GM12878 (cell line): ENCODE results near the gene YAP1. TPM values are rescaled to one million over a fixed set of nuclear protein-coding genes. Genes with fewer than 3 reads are reported as not detected.

Experiments
- ATAC-seq: fragments of 200-7000 bp; cut with Tn5 transposase; 3 replicates; pipeline ENCODE4 v1.9.1; 2020; ENCODE audit warnings: mild to moderate bottlenecking, moderate library complexity
- BruUV-seq: library from RNA; stranded (reverse); fragments of 400-500 nt; replicated peaks from 2 replicates; lab custom pipeline; 2021; lab: Mats Ljungman, UMichigan
- CTCF ChIA-PET: fragments of 300-600 bp; sonication (Branson Sonifier 250); formaldehyde crosslinking; extraction: SDS; loops from one replicate; lab custom pipeline; 2021; ENCODE audit warnings: inconsistent platforms; lab: Yijun Ruan, JAX
- POLR2A ChIA-PET: fragments of 350-600 bp; formaldehyde crosslinking; extraction: SDS; loops from one replicate; lab custom pipeline; 2021; ENCODE audit warnings: inconsistent platforms; lab: Charles Lee
- RAD21 ChIA-PET: fragments of 300-600 bp; sonication (Branson Sonifier 250); formaldehyde crosslinking; loops from one replicate; lab custom pipeline; 2023; ENCODE audit warnings: antibody characterized with exemption; ENCODE audit not compliant: unreplicated experiment; lab: Charles Lee
- SMC1A ChIA-PET: fragments of 300-600 bp; sonication (Branson Sonifier 250); formaldehyde crosslinking; loops from one replicate; lab custom pipeline; 2023; ENCODE audit not compliant: unreplicated experiment, uncharacterized antibody; lab: Charles Lee
- DNase-seq: peaks from one replicate; pipeline ENCODE4 v3.0.0-alpha.2; 2011; ENCODE audit warnings: low read depth, low spot score
- FAIRE-seq: peaks from 3 replicates; lab custom pipeline; 2011; peaks lifted over from hg19 to GRCh38; lab: Jason Lieb, UNC
- H2AFZ ChIP-seq: 2 replicates; pipeline ENCODE4 v1.6.0; 2011; ENCODE audit warnings: low read depth, low read length, control low read depth; ENCODE audit not compliant: control insufficient read depth
- H3K27ac ChIP-seq: 2 replicates; pipeline ENCODE4 v1.5.1; 2011; ENCODE audit warnings: control low read depth; ENCODE audit not compliant: control insufficient read depth, insufficient read depth
- H3K27me3 ChIP-seq, 2 experiments: replicated peaks in 1 of 2; 2 replicates each; pipeline versions ENCODE4 v1.6.0 to v1.6.1; 2011; ENCODE audit warnings: low read length in 1 of 2; ENCODE audit not compliant: control insufficient read depth in 2 of 2, insufficient read depth in 2 of 2
- H3K36me3 ChIP-seq, 2 experiments: 2 replicates each; pipeline ENCODE4 v1.5.1; 2011; ENCODE audit warnings: low read length in 1 of 2; ENCODE audit not compliant: control insufficient read depth in 2 of 2, insufficient read depth in 2 of 2
- H3K4me1 ChIP-seq: 2 replicates; pipeline ENCODE4 v1.6.1; 2011; ENCODE audit warnings: mild to moderate bottlenecking, low read length, moderate library complexity, mixed read lengths; ENCODE audit not compliant: control insufficient read depth, insufficient read depth
- H3K4me2 ChIP-seq: 2 replicates; pipeline ENCODE4 v1.6.0; 2011; ENCODE audit warnings: control low read depth; ENCODE audit not compliant: control insufficient read depth, insufficient read depth
- H3K4me3 ChIP-seq: fragments of 200-600 bp; sonication (generic); 2 replicates; pipeline ENCODE4 v1.5.1; 2016
- H3K79me2 ChIP-seq: 2 replicates; pipeline ENCODE4 v1.6.0; 2011; ENCODE audit warnings: low read length; ENCODE audit not compliant: control insufficient read depth, insufficient read depth
- H3K9ac ChIP-seq: 2 replicates; pipeline ENCODE4 v1.8.0; 2011; ENCODE audit warnings: low read length, control low read depth, mixed read lengths; ENCODE audit not compliant: control insufficient read depth, insufficient read depth
- H3K9me3 ChIP-seq: replicated peaks from 3 replicates; pipeline ENCODE4 v1.5.1; 2011; ENCODE audit warnings: mild to moderate bottlenecking, low read length; ENCODE audit not compliant: control insufficient read depth, insufficient read depth
- H4K20me1 ChIP-seq: 2 replicates; pipeline ENCODE4 v1.6.0; 2011; ENCODE audit not compliant: control insufficient read depth, insufficient read depth
- ASH2L ChIP-seq: fragments of 300-600, 200-600 bp; sonication (generic); IDR thresholded peaks from 2 replicates; pipeline ENCODE4 v1.6.1; 2017; ENCODE audit warnings: low read depth, mild to moderate bottlenecking, borderline replicate concordance
- CEBPB ChIP-seq, 2 experiments: fragments of 150-350 bp in 1 of 2; IDR thresholded peaks; 2 replicates each; pipeline ENCODE4 v1.6.1; 2012 to 2014; ENCODE audit warnings: low read depth in 2 of 2, low read length in 2 of 2, borderline replicate concordance in 1 of 2, inconsistent platforms in 1 of 2
- CHD4 ChIP-seq: fragments of 200-600 bp; sonication (generic); IDR thresholded peaks from 2 replicates; pipeline ENCODE4 v1.6.1; 2016; ENCODE audit warnings: mild to moderate bottlenecking
- CREB1 ChIP-seq: IDR thresholded peaks from 2 replicates; pipeline ENCODE4 v1.6.1; 2012; ENCODE audit warnings: low read depth, mild to moderate bottlenecking, inconsistent platforms
- FOXM1 ChIP-seq: IDR thresholded peaks from 2 replicates; pipeline ENCODE4 v1.6.1; 2012; ENCODE audit warnings: low read depth, mild to moderate bottlenecking, inconsistent platforms, low read length, moderate library complexity
- IKZF1 ChIP-seq: fragments of 450-650 bp; conservative IDR thresholded peaks from 2 replicates; pipeline ENCODE4 v1.6.1; 2017; ENCODE audit warnings: antibody characterized with exemption, mild to moderate bottlenecking
- NFIC ChIP-seq: IDR thresholded peaks from 2 replicates; pipeline ENCODE4 v1.6.1; 2012; ENCODE audit warnings: low read depth, mild to moderate bottlenecking, inconsistent platforms, low read length, moderate library complexity
- RCOR1 ChIP-seq: conservative IDR thresholded peaks from 2 replicates; pipeline ENCODE4 v1.6.1; 2012; ENCODE audit warnings: low read depth, low read length, improper control_type of control experiment
- RFX5 ChIP-seq: IDR thresholded peaks from 2 replicates; pipeline ENCODE4 v1.6.1; 2011; ENCODE audit warnings: low read depth, low read length, improper control_type of control experiment
- TCF12 ChIP-seq: IDR thresholded peaks from 2 replicates; pipeline ENCODE4 v1.6.1; 2011; ENCODE audit warnings: low read depth, mild to moderate bottlenecking, low read length
- ZNF622 ChIP-seq: fragments of 450-650 bp; IDR thresholded peaks from 2 replicates; pipeline ENCODE4 v1.6.1; 2017; ENCODE audit warnings: mild to moderate bottlenecking, inconsistent platforms
- WGBS: methylation state at CpG from one replicate; pipeline ENCODE4 v1.1.6; 2016; ENCODE audit warnings: low lambda C conversion rate; ENCODE audit not compliant: insufficient replicate concordance, insufficient coverage; ENCODE audit errors: missing lambda C conversion rate; 5-methylcytosine and 5-hydroxymethylcytosine counted together
- in situ Hi-C: fragments of 300-500 bp; cut with MboI; formaldehyde crosslinking; loops from 9 replicates; pipeline ENCODE4 v1.14.3; 2018; ENCODE audit warnings: mixed read lengths
- intact Hi-C: fragments of 100-400 bp; cut with micrococcal nuclease; formaldehyde crosslinking; loops from one replicate; pipeline ENCODE4 v1.14.2; 2022; ENCODE audit not compliant: unreplicated experiment
- polyA plus RNA-seq, 11 experiments: library from polyadenylated mRNA; depleted of rRNA in 4 of 11; unstranded in 6 of 11; stranded (reverse) in 5 of 11; fragments of >200 nt; fragmentation: Nextera tagmentation in 4 of 11; fragmentation: Illumina TruSeq in 1 of 11; extraction: Ambion mirVana in 4 of 11; extraction: Trizol in 1 of 11; gene quantifications; 1 replicate in 1 of 11; 2 replicates in 10 of 11; pipeline versions ENCODE4 v1.2.1 to v1.2.3, GENCODE V29; 2011 to 2016; ENCODE audit warnings: inconsistent platforms in 2 of 11, missing spikeins in 2 of 11, low read depth in 1 of 11
- total RNA-seq, 4 experiments: library from RNA; depleted of rRNA in 3 of 4; stranded (reverse); fragments of >200 nt in 3 of 4; fragmentation: Illumina TruSeq in 1 of 4; extraction: Trizol in 1 of 4; gene quantifications; 2 replicates each; pipeline versions ENCODE4 v1.2.1 to v1.2.3, GENCODE V29; 2013 to 2021
- TF ChIP-seq, protein P1 (sequence below): fragments of 450-650 bp; formaldehyde crosslinking; IDR thresholded peaks from 2 replicates; pipeline ENCODE4 v1.5.0; 2022; ENCODE audit warnings: mild to moderate bottlenecking, missing genetic modification characterization

YAP1 gene
- total and polyA plus RNA-seq, 10 of the 15 experiments (the other 5 are each of a cell fraction or from before 2014, with no cell fraction given): 0.03 to 0.33 (median 0.10) TPM; not detected in 6

DNA sequence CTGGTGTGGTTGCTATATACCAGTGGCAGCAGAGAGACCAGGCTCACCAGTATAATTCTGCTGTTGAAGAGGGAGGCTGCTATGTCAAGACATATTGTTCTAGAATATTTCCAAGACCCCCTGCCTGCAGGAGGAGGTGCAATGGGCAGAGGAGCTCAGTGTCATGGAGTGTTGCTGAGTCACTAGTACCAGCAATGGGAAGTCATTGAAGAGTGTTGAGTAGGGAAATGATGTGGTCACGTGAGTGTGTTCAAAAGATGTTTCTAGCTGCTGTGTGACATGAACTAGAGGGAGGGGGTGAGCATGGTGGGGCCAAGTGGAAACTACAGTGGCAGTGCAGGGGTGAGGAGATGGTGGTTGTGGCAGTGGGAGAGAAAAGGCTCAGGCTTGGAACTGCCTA lies 130.8 kb downstream of the YAP1 start (continued):
- TF ChIP-seq, protein P1, sequence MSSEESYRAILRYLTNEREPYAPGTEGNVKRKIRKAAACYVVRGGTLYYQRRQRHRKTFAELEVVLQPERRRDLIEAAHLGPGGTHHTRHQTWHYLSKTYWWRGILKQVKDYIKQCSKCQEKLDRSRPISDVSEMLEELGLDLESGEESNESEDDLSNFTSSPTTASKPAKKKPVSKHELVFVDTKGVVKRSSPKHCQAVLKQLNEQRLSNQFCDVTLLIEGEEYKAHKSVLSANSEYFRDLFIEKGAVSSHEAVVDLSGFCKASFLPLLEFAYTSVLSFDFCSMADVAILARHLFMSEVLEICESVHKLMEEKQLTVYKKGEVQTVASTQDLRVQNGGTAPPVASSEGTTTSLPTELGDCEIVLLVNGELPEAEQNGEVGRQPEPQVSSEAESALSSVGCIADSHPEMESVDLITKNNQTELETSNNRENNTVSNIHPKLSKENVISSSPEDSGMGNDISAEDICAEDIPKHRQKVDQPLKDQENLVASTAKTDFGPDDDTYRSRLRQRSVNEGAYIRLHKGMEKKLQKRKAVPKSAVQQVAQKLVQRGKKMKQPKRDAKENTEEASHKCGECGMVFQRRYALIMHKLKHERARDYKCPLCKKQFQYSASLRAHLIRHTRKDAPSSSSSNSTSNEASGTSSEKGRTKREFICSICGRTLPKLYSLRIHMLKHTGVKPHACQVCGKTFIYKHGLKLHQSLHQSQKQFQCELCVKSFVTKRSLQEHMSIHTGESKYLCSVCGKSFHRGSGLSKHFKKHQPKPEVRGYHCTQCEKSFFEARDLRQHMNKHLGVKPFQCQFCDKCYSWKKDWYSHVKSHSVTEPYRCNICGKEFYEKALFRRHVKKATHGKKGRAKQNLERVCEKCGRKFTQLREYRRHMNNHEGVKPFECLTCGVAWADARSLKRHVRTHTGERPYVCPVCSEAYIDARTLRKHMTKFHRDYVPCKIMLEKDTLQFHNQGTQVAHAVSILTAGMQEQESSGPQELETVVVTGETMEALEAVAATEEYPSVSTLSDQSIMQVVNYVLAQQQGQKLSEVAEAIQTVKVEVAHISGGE (CRISPR knock-in tag): no peak
- no peak for TF ChIP-seq TCF12
- TF ChIP-seq NFIC: no peak
- TF ChIP-seq RCOR1: no peak
- no peak for TF ChIP-seq RFX5
- TF ChIP-seq FOXM1: no peak
- TF ChIP-seq CHD4: no peak
- no peak for TF ChIP-seq IKZF1
- TF ChIP-seq, all 136 proteins: peak for 0

DNA sequence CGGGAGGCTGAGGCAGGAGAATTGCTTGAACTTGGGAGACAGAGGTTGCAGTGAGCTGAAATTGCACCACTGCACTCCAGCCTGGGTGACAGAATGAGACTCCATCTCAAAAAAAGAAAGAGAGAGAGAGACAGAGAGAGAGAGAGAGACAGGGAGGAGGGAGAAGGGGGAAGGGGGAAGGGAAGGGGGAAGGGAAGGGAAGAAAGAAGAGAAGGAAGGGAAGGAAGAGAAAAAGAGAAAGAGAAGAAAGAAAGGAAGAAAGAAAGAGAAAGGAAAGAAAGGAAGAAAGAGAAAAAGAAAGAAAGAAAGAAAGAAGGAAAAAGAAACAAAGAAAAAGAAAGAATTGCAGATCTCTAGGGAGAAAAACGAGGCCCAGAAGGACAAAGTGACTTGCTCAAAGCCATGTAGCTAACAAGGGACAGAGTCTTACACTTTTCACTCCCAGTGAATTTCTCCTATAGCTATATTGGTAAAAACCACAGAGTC lies 133.2 kb downstream of the YAP1 start:
- TF ChIP-seq ASH2L: no peak
- TF ChIP-seq CREB1: no peak
- no peak for TF ChIP-seq ZNF622
- no peak for TF ChIP-seq CEBPB (IDR thresholded peaks at IDR 0.05; ENCODE audit: borderline replicate concordance in 1 of 2, low read depth in 2 of 2, low read length in 2 of 2)
- FAIRE-seq: no peak

More for the DNA sequence above, 133.2 kb downstream of the YAP1 start:
- ChIA-PET CTCF (no interaction called here), RAD21 (no interaction called here), POLR2A (no interaction called here), SMC1A (interaction anchor here (1.0 to 1.1 kb wide), 2 partner anchors 13 to 36 kb away, joined by 3 read pairs; no protein-coding TSS in a partner anchor)
- H3K79me2 ChIP-seq: no peaks in the 10 kb centered on the region
- in situ Hi-C loops (no loop called here), intact Hi-C loops (no loop called here)
- H3K9ac ChIP-seq: no peak overlapping the region
- H3K36me3 ChIP-seq: no peaks in the 10 kb centered on the region
- H3K27me3 ChIP-seq: no peaks in the 10 kb centered on the region
- H3K27ac ChIP-seq: no peak overlapping the region
- H2AFZ ChIP-seq: no peak overlapping the region
- no peaks in the 10 kb centered on the region for H3K9me3 ChIP-seq
- BruUV-seq: no TSS peak
- no peak overlapping the region for H3K4me3 ChIP-seq
- H4K20me1 ChIP-seq: no peaks in the 10 kb centered on the region
- no peak overlapping the region for H3K4me2 ChIP-seq
- ATAC-seq (no peak), DNase-seq (no peak)
- no peaks in the 10 kb centered on the region for H3K4me1 ChIP-seq
- WGBS: 23% methylated on average over 2 of the region's 2 CpGs
